ENCODE data around the gene STXBP6. TPM values are rescaled to one million over a fixed set of nuclear protein-coding genes. Genes with fewer than 3 reads are reported as not detected.
A peak's percentile ranks its signal among the peaks of the same experiment; 100 is the strongest.

The STXBP6 gene
- total and polyA plus RNA-seq, 2 of the 13 experiments (the other 11 are each of a cell fraction or from before 2014, with no cell fraction given): 35.3 to 42.8 TPM

DNA sequence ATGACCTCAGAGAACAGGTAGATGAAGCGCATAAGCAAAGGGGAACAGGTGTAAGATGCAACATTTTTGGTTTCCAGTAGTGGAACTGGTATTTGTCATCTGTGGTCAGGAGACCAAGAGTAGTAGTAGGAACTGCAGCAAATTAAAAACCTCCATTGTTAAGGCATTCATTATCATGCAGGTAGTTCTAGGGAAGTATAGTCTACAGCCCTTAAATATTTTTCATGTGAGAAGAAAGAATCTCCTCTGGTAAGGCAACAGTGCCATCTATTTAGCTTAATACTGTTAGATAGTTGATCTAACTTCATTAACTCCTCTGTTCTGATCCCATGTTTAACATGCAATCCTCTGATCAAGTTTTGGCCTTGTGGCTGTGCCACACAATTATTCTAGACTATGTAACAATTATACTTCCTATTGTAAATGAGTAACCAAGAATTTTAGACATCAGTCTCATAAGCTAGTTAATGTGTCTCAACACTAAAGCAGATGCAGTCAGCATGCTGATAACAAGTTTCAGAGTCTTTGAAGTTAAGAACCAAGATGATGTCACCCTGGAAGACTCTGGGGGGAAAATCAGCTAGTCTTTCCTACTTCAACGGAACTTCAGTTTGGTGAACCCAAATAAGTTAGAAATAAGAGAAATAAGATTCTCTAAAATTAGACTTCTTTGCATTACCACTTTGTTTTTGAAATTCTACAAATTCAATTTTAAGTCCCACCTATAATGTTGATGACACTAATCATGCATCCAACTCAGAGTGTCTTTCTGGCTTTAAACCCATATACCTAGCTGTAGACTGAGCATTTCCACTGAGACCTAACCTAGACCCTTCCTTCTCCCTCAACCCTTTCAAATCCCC, 70.9 kb downstream of the STXBP6 start (continued):
- TF ChIP-seq, protein P1, sequence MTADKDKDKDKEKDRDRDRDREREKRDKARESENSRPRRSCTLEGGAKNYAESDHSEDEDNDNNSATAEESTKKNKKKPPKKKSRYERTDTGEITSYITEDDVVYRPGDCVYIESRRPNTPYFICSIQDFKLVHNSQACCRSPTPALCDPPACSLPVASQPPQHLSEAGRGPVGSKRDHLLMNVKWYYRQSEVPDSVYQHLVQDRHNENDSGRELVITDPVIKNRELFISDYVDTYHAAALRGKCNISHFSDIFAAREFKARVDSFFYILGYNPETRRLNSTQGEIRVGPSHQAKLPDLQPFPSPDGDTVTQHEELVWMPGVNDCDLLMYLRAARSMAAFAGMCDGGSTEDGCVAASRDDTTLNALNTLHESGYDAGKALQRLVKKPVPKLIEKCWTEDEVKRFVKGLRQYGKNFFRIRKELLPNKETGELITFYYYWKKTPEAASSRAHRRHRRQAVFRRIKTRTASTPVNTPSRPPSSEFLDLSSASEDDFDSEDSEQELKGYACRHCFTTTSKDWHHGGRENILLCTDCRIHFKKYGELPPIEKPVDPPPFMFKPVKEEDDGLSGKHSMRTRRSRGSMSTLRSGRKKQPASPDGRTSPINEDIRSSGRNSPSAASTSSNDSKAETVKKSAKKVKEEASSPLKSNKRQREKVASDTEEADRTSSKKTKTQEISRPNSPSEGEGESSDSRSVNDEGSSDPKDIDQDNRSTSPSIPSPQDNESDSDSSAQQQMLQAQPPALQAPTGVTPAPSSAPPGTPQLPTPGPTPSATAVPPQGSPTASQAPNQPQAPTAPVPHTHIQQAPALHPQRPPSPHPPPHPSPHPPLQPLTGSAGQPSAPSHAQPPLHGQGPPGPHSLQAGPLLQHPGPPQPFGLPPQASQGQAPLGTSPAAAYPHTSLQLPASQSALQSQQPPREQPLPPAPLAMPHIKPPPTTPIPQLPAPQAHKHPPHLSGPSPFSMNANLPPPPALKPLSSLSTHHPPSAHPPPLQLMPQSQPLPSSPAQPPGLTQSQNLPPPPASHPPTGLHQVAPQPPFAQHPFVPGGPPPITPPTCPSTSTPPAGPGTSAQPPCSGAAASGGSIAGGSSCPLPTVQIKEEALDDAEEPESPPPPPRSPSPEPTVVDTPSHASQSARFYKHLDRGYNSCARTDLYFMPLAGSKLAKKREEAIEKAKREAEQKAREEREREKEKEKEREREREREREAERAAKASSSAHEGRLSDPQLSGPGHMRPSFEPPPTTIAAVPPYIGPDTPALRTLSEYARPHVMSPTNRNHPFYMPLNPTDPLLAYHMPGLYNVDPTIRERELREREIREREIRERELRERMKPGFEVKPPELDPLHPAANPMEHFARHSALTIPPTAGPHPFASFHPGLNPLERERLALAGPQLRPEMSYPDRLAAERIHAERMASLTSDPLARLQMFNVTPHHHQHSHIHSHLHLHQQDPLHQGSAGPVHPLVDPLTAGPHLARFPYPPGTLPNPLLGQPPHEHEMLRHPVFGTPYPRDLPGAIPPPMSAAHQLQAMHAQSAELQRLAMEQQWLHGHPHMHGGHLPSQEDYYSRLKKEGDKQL (CRISPR knock-in tag; IDR thresholded peaks at IDR 0.05; ENCODE audit: low read depth): 0 out of 2 replicates have a peak, but pooled peaks have one; percentile 43
- TF ChIP-seq GABPA (IDR thresholded peaks at IDR 0.05; ENCODE audit: low read depth, low read length) (no peak), GABPA (CRISPR knock-in tag; IDR thresholded peaks at IDR 0.05; ENCODE audit: low read depth) (no peak), YY1 (IDR thresholded peaks at IDR 0.05; ENCODE audit: insufficient read depth, insufficient replicate concordance, low read depth, low read length) (no peak), RBAK (CRISPR knock-in tag; IDR thresholded peaks at IDR 0.05) (no peak), MIER2 (CRISPR knock-in tag; IDR thresholded peaks at IDR 0.05) (peak; percentile 47), MED8 (CRISPR knock-in tag; IDR thresholded peaks at IDR 0.05; ENCODE audit: insufficient replicate concordance) (no peak), ZNF274 (CRISPR knock-in tag; IDR thresholded peaks at IDR 0.05) (no peak), ZNF572 (CRISPR knock-in tag; IDR thresholded peaks at IDR 0.05) (no peak), TCF7L2 (IDR thresholded peaks at IDR 0.05; ENCODE audit: low read depth, low read length) (peak; percentile 74), MAFK (conservative IDR thresholded peaks at IDR 0.05 in 1 of 2, IDR thresholded peaks at IDR 0.05 in 1 of 2; ENCODE audit: low read length in 2 of 2) (no peak), ZNF331 (CRISPR knock-in tag; IDR thresholded peaks at IDR 0.05) (no peak; the same call in 1 of the 2 replicates), KDM2A (CRISPR knock-in tag; IDR thresholded peaks at IDR 0.05; ENCODE audit: borderline replicate concordance, low read depth) (no peak), YEATS2 (CRISPR knock-in tag; IDR thresholded peaks at IDR 0.05; ENCODE audit: borderline replicate concordance) (peak; percentile 67; the same call in 1 of the 2 replicates), ZNF607 (CRISPR knock-in tag; IDR thresholded peaks at IDR 0.05; ENCODE audit: borderline replicate concordance) (no peak), RFX5 (IDR thresholded peaks at IDR 0.05; ENCODE audit: low read depth, low read length) (no peak), HMG20A (CRISPR knock-in tag; IDR thresholded peaks at IDR 0.05; ENCODE audit: borderline replicate concordance) (peak; percentile 91)
- TF ChIP-seq, protein P2, sequence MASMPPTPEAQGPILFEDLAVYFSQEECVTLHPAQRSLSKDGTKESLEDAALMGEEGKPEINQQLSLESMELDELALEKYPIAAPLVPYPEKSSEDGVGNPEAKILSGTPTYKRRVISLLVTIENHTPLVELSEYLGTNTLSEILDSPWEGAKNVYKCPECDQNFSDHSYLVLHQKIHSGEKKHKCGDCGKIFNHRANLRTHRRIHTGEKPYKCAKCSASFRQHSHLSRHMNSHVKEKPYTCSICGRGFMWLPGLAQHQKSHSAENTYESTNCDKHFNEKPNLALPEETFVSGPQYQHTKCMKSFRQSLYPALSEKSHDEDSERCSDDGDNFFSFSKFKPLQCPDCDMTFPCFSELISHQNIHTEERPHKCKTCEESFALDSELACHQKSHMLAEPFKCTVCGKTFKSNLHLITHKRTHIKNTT (CRISPR knock-in tag; IDR thresholded peaks at IDR 0.05): no peak
- TF ChIP-seq, protein P3, sequence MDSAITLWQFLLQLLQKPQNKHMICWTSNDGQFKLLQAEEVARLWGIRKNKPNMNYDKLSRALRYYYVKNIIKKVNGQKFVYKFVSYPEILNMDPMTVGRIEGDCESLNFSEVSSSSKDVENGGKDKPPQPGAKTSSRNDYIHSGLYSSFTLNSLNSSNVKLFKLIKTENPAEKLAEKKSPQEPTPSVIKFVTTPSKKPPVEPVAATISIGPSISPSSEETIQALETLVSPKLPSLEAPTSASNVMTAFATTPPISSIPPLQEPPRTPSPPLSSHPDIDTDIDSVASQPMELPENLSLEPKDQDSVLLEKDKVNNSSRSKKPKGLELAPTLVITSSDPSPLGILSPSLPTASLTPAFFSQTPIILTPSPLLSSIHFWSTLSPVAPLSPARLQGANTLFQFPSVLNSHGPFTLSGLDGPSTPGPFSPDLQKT (CRISPR knock-in tag; IDR thresholded peaks at IDR 0.05; ENCODE audit: borderline replicate concordance): no peak
- TF ChIP-seq, protein P4, sequence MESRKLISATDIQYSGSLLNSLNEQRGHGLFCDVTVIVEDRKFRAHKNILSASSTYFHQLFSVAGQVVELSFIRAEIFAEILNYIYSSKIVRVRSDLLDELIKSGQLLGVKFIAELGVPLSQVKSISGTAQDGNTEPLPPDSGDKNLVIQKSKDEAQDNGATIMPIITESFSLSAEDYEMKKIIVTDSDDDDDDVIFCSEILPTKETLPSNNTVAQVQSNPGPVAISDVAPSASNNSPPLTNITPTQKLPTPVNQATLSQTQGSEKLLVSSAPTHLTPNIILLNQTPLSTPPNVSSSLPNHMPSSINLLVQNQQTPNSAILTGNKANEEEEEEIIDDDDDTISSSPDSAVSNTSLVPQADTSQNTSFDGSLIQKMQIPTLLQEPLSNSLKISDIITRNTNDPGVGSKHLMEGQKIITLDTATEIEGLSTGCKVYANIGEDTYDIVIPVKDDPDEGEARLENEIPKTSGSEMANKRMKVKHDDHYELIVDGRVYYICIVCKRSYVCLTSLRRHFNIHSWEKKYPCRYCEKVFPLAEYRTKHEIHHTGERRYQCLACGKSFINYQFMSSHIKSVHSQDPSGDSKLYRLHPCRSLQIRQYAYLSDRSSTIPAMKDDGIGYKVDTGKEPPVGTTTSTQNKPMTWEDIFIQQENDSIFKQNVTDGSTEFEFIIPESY (CRISPR knock-in tag; IDR thresholded peaks at IDR 0.05): no peak

All from HepG2 (cell line).